HG02870 (cell line): ENCODE measurements around the gene FERD3L.

Experiments
- ATAC-seq: cut with Tn5 transposase; IDR thresholded peaks from one replicate; pipeline ENCODE4 v1.9.1; 2021; ENCODE audit warnings: mild to moderate bottlenecking, moderate library complexity; ENCODE audit not compliant: unreplicated experiment

FERD3L gene

DNA sequence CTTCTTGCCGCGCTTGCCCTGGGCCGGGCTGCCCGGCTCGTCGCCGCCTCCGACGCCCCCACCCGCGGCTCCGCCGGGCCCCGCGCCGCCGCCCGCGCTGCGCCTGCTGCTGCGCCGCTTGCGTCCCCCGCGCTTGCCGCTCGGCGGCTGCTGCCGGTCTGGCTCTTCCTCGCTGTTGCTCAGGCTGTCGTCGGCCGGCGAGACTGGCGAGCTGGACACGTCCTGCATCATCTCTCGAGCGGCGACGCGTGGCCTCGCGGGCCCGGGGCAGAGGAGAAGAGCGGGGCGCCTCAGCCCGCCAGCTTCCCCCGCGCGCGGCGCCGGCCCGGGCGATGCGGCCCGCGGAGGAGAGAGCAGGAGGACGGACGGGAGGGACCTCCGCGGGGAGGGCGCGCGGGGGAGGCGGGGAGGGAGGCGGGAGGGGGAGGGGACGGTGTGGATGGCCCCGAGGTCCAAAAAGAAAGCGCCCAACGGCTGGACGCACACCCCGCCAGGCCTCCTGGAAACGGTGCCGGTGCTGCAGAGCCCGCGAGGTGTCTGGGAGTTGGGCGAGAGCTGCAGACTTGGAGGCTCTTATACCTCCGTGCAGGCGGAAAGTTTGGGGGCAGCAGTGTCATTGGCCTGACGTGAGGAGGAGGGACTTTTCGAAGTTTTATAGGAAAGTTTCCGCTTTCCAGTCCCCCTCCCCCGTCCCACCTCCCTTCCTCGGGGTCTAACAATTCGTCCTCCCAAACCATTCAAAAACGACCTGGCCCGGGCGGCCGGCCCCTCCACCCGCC, 27.9 kb downstream of the FERD3L start, which contains the start of gene TWIST1:
Gene TWIST1, minus strand, starts transcription at position 546 of the 779 bp plus-strand sequence. Its CDS starts 315 bp downstream, at position 231.
- no peak for ATAC-seq

DNA sequence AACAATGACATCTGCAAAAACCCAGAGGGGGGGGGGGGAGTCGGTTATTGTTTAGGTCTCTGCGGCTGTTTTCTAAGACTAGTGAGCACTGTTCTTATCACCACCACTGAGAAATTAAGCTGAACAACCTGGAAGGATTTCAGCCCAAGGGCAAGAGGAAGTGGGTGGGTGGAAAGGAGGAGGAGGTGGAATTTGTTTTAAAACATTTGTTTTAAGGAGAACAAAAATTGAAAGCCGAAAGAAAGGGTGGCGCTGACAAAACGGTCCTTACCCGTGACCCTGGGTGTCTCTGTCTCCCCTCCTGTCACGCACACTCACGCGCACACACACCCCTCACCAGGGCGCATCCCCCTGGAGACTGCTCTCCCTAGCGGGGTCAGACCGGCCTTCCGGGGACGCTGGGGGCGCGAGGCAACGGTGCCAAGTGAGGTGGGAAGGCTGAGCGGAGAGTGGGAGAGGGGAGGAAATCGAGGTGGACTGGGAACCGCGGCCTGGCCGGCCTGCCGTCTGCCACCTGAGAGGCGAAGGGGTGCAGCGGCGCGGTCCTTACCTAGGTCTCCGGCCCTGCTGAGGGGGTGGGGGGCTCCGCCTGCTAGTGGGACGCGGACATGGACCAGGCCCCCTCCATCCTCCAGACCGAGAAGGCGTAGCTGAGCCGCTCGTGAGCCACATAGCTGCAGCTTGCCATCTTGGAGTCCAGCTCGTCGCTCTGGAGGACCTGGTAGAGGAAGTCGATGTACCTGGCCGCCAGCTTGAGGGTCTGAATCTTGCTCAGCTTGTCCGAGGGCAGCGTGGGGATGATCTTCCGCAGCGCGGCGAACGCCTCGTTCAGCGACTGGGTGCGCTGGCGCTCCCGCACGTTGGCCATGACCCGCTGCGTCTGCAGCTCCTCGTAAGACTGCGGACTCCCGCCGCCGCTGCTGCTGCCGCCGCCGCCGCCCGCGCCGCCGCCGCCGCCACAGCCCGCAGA, 28.8 kb downstream of the FERD3L start:
- ATAC-seq, result no peak

DNA sequence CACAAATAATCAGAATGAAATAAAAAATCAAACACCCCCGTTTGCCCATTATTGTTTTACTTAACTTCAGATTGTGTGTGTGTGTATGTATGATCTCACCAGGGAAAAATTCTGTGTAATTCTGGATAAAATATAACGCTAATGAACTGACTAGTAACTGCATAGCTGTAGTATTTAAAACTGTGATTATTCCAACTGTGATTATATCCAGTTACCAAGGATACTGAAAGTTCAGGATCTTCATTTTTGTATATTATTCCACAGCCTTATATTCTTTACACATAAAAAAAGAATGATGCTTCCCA, 30.7 kb downstream of the FERD3L start:
- no peak for ATAC-seq

DNA sequence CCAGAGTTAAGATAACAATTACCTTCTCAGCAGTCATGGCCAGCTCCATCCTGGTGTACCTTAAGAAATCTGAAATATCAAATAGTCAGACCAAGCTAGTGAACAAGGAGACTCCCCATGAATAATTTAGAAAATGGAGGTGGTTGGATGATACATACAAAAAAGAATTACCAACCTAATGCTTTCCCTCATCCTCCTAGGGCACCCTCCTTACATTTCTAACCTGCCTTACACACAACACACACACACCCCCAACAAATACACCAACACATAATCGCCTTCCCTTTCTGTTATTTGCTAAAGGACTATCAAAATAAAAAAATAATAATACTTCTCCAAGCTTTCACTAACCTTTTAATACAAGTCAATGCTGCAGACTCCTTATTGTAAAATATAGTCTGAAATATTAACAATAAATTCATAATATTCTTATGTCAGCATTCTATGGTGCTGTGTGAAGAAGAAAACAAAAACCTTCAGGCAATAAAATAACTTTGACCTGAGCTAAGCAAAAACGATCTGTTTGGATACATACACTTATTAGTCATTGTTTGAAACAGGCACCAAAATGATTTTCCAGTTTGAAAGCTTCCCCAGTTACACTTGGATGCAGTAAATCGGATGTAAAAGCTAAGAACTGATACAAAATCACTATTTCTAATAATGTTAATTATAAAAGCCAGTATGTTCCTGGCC, 31.2 kb downstream of the FERD3L start:
- ATAC-seq, result no peak

DNA sequence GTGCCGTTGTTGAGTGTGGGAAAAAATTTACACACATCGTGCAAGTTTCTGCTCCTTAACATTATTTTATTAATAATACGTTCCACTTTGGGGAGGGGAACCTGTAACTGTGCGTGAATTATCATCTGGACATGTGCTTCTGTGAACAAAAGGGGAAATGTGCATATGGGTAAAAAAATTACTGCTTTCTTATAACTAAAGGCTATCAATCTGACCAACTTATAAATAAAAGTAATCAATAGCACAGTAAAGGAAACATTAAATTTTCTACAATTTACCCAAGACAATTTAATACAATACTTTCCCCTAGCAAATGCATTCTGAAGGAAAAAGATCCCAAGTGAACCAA, 32.2 kb downstream of the FERD3L start:
- no peak for ATAC-seq

DNA sequence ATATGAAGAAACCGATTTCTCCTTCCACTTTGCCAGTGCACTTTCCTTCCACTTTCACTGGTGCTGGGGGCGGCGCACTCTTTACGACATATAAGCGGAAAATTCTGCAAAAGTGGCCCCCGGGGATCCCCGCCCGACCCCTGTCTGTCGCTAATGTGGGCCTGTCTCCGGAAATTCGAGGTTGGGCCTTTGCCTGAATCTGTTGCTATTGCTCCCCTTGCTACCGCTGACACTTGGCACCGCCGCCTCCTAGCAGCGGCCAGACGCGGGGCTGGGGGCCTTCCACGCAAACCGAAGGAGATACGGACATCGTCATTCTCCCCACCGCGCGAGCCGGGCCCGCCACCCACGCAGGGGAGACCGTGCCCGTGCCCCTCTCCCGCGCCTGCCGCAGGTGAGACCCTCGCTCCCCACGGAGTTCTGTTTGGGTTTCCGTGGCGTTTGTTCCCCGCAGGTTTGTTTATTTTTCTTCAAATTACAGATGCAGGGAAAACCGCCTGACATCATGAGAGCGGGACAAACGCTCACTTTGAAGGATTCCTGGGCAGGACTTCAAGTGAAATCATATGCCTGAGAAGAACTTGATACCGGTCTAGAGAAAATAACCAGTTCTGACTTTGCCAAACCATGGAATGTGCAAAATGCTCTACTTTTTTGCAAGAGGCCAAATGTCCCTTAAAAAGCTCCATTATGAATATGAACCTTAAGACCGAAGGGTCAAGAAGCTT, 32.8 kb downstream of the FERD3L start:
- ATAC-seq, result no peak

DNA sequence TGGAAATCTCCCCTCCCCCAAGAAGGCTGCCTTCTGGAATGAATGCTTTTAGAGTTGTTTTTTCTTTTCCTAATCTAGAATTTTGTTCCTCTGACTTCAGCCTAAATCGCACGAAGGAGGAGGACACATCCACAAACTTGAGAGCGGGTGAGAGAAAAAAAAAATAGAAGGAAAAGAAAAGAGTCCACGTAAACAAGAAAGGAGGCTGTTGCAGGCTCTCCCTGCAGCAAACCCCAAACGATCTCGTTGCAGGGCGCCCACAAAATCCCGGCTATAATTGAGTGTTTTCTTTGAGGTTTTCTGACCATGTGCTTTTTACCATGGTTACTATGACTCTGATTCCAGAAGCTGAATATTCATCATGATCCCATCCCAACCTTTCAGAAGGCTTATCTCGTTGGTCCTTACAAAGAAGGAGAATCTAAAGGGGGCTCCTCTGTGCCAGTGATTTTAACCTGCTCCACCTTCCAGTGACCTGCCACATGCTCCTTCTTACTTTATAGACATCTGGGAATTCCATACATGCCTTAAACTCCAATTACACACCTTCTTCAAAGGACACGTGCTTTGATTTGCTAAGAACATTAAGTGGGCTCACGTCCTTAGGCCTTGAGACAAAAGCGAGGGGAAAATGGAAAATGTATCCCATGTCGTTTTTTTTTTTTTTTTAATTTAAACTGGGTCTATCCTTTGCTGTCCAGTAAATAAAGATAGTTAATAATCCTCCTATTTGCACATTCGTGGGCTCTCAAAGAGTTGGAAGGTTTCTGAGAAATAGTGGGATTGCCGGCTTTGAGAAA, 33.5 kb downstream of the FERD3L start:
- no peak for ATAC-seq

DNA sequence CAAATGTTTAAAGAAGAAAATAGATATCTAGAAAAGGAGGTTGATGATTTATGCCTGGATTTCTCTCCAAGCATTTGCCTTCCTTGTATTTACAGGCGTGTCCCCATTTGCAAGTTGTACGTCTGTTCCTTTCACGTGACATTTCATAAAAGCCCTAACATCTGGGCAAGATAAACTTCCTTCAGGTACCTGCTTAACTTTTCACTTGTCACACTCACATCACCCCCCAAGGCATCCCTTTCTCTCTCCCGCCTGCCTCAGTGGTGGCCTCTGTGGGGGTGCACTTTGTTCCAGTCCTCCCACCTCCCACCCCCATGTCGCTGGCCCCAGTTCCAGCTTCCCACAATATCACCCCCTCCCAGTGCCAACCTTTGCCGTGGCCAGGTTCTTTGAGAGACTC, 34.4 kb downstream of the FERD3L start:
- no peak for ATAC-seq

DNA sequence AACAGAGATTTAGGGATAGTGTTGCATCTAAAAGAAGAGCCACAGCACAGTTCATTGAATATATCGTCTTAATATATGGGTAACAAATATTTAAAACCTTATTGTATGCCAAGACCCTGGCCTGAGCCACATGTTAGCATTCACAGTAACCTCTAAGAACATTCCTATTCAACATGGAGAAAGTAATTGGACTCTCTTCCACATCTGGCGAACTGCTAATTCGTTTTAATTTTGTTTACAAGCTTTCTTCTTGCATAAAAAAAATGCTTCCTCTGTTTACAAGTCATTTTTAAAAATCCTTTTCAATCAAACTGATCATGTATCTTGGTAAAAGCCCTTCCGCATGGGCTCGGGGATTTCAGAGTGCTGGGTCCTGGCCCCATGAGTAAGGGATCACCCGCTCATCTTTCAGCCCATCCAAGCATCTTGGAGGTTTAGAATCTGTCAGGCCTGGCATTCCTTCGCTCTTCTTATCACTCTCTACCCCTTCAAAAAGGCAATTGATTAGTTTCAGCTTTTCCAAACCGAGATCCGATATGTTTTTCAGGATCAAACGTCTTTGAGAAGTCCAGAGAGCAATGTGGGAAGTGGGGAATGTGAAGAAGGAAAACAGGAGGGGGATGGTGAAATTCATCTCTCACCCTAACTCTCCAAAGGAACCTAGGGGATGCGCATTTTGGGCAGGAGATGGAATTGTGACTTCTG, 35.0 kb downstream of the FERD3L start:
- no peak for ATAC-seq

DNA sequence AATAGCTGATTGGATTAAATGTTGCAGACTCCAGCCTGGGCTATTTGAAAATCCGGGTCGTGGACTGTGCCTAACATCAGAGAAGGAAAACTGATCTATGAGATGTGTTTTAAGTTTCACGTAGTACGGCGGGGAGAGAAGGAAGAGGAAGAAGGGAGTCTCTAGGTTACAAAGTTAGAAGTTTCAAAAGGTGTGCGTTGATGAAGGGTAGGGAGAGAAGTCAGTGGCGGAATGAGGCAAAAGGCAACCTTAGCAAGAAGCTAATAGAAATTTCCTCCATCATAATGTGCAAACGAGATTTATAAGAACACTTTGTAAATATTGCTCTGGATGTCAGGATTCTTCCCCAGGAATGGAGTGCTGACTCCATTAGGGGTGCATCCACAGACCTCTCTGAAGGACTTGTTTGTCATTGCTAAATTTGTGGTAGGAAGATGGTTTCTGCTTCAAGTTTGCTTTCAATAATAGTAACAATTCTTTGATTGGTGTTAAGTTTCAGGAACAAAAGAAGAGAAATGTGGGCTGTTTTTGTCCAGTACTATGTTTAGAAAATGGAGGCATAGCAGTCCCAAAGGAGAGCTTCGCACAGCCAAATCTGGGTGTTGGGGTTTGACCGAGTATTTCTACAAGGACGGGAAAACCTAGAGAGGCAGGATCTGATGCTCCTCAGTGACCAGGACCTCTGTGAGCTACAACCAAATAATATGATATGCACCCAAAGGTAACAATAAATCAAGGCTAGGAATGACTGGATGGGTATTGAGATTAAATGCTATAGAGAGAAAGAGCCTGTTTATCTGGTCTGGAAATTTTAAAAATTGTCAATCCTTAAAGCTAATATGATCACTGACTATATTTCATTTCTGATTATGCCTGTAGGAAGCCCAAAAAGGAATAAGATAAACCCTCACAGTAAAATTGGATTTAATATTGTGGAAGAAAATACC, 35.9 kb downstream of the FERD3L start:
- no peak for ATAC-seq

DNA sequence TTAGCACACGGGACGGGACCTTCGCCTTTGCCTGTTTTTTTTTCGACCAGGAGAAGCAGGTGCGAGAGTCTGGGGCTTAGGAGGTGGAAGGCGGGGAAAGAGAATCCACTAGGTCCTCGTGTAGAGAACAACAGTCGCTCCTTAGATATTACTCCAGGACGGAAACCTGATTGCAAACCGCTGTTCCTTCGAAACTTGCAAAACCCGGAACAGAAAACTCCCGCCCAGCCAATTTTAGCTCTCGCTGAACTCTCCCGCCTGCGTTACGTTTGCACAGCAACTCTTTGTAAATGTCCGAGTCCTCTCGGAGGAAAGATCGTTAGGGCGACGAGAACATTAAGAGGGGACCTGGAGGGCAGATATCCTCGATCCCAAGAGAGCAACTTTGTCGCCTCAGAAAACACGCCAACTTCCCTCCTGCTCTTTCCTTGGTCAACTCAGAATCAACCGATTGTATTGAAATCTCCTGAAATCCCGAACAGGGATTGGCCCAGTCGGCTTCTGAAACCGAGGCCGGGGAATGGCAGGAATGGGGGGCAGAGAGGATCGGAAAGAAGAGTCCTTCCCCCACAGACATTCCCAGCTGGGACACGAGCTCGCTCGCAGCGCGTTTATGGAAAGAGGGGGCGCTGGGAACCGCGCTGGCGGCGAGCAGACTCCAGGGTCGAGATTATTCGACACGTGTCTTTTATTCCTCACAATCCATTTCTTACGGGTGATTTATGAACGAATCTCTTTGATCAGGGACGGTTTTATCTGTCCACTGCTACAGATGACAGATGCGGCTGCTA, 37.7 kb downstream of the FERD3L start:
- ATAC-seq, result no peak

DNA sequence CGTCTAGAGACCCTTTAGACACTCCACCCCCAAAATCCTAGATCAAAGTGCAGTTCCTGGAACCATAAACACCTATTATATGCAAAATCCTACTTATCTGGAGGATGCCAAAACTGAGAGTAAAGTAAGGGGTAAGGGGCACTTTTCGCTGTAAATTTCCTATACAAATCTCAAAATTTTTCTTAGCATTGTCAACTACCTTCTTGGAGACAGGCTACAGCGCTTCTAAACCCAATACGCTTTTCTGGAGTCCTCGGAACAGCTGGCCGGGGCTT, 38.2 kb downstream of the FERD3L start:
- no peak for ATAC-seq

DNA sequence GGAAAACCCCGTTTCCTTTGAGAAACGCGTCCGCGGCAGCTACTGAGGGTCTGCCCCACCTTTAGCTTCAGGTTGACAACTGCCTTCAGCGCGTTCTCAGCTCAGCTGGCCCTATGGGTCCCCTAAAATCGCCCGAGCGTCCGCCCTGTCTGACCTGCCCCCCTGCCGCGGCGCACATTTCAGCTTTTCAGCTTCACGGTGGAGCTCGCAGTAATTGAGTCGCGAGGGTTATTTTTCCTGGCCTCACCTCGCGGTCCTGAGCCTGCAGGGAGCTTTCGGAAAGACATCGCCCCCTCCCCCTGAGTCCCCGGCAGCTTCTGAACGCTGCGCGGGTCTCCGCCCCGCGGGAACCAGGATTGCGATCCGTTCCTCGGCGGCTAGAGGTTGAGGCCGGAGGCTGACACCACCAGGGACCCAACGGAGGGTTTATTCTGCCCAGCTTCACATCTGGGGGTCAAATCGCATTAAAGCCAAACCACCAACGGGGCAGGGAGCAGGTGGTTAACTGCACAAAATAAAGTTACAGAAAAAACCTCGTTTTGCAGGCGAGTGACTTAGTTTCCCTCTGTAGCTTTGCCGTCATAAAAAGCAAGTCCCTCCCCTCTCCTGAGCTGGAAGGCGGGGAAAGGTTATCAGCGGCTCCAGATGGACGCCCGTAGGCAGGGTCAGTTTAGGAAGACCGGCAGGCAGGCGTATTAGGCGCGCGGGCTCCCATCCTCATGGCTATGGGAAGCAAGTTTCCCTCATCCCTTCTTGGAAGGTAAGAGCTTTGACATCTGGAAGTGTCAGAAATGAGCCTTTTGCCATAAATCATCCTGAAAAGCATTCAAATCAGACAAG, 38.8 kb downstream of the FERD3L start:
- no peak for ATAC-seq

DNA sequence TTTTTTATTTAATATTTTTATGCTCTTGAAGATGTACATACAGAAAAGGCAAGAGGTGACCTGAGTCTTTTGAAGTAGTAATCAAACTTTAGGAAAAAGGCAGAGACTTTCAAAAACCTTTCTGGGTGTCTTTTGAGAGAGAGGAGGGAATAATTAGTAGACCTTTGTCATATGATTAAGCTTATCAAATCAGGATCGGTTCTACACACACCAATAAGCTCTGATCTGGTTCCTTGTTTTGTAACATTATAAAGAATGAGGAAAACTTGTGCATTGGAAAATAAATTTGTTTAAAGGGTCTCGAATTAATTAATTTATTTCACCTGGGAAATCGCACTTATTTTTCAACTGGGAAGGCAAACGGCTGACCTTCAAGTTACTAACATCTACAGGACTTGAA, 39.7 kb downstream of the FERD3L start:
- ATAC-seq, result no peak

DNA sequence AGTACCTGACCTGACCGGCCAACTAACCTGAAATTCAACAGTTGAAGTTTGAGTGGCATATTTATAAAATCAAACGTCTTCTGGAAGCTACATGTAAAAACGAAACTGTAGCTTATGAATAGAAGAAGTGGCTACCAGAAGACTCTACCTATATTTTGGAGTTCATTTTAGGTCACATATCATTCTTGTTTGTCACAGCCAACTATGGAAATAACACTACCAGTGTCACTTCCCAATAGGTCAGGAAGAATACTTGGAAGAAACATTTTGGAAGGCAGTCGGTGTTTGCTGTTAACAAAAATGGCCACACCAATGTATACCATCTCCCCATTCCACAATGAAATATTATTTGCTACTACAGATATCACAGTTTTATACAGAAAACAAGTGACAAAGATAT, 40.4 kb downstream of the FERD3L start:
- no peak for ATAC-seq

DNA sequence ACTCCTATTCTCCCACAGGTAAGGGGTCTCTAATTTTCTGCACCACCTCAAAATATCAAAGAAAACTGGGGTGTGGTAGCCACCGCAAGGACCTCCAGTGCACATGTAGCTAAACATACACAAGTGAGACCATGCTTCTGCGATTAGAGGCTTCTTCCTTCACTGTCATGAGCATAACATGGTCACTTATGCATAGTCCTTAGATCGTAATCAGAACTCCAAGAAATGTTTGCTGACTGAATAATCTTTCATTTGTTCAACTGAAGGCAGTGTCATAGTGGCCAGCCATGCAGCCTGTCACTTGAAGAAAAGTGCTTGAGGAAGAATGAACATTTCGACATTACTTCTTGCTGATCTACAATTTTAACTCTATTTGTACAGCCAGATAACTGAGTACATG, 42.3 kb downstream of the FERD3L start:
- ATAC-seq, result no peak

DNA sequence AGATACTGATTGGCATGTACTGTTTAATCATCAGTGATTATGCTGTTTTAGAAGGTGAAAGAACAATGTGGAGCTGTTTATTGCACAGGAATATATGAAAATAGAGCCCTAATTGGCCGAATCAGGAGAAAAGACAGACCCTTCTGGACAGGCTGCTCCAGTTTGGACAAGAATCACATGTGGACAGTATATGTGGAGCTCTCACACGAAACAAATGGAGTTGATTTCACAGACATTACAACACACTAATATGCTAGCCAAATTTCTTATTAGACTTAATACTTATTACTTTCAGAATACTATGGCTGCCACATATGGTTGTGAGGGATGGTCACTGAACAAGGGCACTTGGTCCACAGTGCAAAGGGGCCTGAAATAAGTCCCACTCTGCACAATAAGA, 43.3 kb downstream of the FERD3L start:
- ATAC-seq, result no peak
